ENCODE measurements around the gene KCNQ2.

DNA sequence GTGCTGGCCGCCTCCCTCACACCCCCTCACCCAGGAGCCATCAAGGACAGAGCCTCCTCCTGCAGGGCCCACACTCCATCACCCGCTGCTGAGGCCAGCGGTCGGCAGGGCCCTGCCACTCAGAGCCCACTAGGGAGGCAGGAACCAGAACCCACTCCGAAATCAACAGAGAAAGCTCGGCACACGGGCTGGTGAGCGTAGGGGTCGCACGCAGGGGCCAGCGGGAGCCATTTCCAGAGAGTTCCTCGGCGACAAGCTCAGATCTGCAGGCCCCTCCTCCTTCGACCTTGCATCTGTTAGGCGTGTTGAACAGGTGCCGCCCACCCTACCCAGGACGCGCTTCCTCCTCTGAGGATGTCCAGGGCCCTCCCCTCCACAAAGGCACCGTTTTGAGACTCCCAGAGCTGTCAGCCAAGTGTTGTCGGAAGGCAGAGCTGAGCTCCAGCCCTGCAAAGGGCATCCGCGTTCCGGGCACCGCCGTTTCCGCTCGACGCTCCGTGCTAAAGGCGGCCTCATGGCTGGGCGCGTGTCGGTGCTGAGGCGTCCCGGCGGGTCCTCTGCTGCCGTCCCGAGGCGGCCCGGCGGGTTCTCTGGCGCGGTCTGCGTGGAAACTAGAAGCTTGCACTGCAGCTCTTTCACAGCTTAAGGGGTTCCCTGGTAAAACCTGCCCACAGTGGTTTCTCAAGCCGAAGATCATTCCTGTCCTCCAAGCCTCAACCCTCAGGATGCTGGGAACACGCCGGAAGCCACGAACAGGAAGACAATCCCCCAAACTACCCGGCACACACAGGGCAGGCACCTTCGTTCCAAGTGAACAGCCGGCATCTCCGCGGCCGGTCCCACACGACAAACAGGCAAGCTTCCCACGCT lies 6.8 kb downstream of the KCNQ2 start:
- TF ChIP-seq, protein P1, sequence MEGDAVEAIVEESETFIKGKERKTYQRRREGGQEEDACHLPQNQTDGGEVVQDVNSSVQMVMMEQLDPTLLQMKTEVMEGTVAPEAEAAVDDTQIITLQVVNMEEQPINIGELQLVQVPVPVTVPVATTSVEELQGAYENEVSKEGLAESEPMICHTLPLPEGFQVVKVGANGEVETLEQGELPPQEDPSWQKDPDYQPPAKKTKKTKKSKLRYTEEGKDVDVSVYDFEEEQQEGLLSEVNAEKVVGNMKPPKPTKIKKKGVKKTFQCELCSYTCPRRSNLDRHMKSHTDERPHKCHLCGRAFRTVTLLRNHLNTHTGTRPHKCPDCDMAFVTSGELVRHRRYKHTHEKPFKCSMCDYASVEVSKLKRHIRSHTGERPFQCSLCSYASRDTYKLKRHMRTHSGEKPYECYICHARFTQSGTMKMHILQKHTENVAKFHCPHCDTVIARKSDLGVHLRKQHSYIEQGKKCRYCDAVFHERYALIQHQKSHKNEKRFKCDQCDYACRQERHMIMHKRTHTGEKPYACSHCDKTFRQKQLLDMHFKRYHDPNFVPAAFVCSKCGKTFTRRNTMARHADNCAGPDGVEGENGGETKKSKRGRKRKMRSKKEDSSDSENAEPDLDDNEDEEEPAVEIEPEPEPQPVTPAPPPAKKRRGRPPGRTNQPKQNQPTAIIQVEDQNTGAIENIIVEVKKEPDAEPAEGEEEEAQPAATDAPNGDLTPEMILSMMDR (IDR thresholded peaks at IDR 0.05; ENCODE audit: low read depth, low read length): no peak
- no peak for TF ChIP-seq EZH2phosphoT487 (IDR thresholded peaks at IDR 0.05; ENCODE audit: low read depth)

All from OCI-LY3 (cell line).